ENCODE results near the gene PKMYT1.
A peak's percentile ranks its signal among the peaks of the same experiment; 100 is the strongest.

PKMYT1 gene

DNA sequence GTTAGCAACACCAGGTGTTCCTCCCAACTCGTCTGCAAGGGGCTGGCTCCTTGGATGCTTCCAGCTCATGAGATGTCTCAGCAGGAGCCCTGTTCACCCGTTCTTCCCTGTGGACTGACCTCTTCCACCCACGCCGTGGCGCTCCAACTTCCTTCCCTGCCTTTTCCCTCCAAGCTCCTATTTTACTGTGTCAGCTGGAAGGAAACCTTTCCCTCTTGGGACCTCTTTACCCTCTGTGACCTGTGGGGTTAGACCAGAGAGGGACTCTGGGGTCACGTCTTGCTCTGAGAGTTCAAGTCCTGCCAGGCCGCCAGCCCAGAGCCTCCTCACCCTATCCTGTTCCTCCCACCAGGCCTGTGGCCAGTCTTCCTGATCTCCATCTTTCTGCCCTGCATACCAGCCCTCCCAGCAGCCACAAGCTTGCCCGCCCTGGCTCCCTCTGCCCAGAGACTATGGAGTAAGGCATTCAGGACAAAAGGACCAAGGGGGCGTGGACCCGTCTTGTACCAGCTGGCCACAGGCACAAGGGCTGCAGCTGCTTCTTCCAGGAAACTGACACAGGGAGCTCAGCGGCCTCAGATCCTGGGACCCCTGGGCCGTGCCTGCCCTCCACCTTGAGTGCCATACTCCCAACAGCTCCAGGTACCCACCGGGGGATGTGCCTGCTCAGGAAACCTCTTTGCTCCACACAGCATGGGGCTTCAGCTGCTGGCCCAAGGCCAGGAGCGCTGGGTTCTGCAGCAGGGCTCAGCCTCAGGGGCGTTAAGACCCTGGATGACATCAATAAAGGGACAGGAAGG lies 8.1 kb downstream of the PKMYT1 start:
- no peak for DNase-seq

- no peak for DNase-seq
Observed at GRCh38 chr16:2971134-2971984, 8.9 kb downstream of the PKMYT1 start.

DNA sequence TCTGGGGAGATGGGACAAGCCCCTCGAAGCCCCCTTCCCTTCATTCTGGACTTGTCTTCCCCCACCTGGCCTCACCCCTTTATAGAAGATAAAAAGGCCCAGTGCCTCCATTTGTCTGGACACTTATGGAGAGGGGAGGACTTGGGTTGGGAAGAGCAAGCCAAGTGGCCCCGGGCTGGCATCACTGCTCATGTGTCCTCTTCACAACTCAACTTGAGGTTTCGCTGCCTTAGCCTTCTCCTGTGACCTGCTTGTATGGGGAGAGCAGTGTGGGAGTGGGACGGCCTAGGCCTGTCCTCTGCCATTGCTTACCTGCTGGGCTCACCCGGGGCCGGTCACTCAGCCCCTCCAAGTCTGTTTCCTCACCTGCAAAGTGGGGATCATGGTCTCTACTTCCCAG lies 9.7 kb downstream of the PKMYT1 start:
- DNase-seq: no peak

DNA sequence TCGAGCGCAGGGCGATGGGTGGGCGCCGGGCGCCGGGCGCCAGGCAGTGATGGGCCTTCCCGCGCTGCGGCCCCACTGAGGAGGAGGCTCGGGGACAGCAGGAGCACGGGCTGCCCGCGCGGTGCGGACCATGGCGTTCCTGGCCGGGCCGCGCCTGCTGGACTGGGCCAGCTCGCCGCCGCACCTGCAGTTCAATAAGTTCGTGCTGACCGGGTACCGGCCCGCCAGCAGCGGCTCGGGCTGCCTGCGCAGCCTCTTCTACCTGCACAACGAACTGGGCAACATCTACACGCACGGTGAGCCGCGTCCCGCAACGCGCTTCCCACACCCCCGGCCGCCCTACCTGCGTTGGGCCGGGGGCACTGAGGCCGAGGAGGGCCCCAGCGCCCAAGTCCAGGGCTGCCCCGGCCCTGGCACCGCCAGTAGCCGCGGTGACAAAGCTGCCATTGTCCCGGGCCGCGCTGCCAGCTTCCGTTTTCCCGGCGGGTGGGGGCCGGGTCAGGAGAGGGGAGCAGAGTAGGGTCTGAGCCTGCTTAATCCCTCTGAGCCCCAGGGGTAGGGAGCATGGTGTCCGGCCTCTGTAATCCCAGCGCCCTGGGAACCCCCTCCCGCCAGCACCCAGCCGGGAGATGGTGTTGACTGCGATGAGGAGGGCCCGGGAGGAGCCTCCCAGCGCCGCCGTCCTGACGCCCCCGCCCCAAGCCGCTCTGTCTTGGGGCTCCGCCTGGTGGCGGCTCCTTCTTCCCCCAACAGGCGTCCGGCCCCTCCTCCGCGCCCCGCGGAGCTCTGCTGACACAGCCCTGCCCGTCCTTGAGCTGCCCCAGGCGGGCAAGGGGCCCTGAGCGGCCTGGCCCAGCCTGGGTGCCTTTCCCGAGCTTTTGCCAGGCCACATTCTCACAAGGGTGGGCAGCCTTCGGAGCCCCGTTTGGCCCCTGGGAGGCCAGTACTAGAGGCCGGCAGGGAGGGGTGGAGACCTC lies 10.4 kb downstream of the PKMYT1 start:
- peak; percentile 65 for DNase-seq

GRCh38 chr16:2968738-2969544 lies 11.3 kb downstream of the PKMYT1 start, which contains the start of gene PAQR4:
Gene PAQR4, plus strand, starts transcription at chr16:2969348. Its CDS starts 327 bp downstream, at chr16:2969675.
- DNase-seq: peak; percentile 85

DNA sequence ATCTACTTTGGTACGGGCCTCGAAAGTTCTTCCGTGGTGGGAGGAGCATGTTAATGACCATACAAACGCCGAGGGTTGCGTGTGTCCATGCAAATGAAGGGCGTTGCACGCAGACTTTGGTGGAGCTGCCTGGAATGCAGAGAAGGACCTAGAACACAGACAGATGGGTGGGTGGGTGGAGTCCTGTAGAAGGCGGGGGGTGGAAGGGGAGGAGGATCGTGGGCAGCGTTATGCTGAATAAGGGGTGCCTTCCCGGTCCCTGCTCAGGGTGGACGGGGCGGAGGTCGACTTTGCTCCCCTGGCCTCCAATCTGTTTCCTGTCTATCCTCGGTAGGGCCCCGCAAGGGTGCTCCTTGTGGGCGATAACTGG lies 11.9 kb downstream of the PKMYT1 start:
- DNase-seq: no peak

DNA sequence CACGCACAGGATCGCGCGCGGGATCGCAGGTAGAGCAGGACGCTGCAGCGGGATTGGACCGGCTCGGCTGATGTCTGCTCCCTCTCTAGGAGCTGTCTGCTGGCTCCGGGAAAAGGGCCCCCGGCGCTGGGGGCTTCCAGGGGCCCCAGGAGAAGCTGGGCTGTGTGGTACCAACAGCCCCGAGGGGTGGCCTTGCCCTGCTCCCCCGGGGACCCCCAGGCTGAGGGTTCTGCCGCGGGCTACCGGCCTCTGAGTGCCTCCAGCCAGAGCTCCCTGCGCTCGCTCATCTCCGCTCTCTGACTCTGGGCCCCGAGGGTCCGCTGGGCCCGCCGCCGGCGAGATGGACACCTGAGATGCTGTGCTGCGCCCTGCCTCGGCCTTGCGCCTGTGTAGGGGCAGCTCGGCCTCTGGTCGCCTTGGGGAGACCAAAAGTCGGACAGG lies 12.5 kb downstream of the PKMYT1 start:
- DNase-seq: no peak

GRCh38 chr16:2967211-2967631 lies 13.0 kb downstream of the PKMYT1 start:
- DNase-seq: no peak

- no peak for DNase-seq
Observed at GRCh38 chr16:2966808-2967191, 13.4 kb downstream of the PKMYT1 start.

- no peak for DNase-seq
Observed at GRCh38 chr16:2966043-2966807, 14.0 kb downstream of the PKMYT1 start.

DNA sequence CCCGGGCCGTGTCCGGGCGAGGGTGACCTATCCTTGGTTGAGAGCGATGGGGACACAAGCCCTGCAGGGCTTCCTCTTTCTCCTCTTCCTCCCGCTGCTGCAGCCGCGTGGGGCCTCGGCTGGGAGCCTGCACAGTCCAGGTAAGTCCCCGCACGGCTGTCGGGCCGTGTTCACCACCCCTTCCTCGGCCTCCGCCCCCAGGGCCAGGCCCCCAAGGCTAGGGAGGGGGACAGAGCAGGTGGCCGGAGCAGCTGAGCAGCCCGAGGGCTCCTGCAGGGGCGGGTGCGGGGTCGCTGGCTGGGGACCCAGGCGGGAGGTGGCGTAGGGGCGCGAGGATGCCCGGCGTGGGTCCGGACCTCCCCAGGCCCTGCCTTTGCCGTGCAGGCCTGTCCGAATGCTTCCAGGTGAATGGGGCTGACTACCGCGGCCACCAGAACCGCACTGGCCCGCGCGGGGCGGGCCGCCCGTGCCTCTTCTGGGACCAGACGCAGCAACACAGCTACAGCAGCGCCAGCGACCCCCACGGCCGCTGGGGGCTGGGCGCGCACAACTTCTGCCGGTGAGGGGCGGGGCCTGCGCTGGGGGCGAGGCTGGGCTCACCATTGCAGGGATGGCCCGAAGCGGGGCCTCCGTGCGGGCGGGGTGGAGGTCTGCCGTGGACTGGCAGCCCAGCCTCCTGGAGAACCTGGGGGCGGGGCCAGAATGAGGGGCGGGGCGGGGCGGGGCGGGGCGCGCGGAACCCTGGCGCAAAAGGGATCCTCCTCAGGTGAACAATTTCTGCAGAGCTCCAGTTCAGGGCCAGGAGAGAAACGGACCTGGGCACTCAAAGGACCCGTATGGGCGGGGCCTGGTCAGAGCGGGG lies 15.5 kb downstream of the PKMYT1 start:
- DNase-seq: peak; percentile 85

- DNase-seq: peak; percentile 77
Observed at GRCh38 chr16:2963723-2964474, 16.3 kb downstream of the PKMYT1 start, which contains the start of gene KREMEN2. Gene KREMEN2, plus strand, starts transcription at chr16:2964275. Its CDS starts 246 bp downstream, at chr16:2964521.

- peak; percentile 18 for DNase-seq
Observed at GRCh38 chr16:2963074-2963722, 17.0 kb downstream of the PKMYT1 start.

DNA sequence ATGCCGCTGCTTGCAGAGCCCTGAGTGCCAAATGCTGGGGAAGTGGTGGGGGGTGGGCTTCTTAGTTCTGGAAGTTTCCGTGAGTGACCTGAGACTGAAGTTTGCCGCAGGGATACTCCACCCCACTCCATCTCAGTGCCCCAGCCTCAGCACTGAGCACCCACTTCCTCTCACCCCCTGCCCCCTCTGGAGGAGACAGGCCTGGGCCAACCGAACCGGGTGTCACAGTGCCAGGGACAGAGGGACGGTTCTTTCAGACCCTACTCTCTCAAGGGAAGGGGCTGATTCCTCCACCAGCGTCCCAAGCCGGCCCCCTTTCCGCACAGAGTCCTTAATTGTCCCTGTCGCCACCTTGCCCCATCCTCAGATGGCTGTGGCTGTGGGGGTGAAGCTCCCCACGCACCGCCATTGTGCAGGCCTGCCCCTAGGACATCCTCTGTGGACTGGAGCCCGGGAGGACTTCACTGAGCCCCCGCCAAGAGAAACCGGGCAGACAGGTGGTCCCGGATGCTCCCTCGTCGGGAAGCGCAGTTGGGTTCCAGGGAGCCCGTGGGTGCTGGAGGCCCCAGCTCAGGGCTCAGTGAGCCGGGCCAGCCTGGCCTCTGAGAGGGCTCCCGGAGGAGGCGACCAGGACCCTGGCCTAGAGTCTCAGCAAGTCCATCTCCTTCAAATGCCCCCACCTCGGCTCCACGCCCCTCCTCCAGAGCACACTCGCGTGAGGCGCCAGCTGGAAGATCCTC lies 17.7 kb downstream of the PKMYT1 start:
- DNase-seq: no peak

GRCh38 chr16:2960183-2961010 lies 19.8 kb downstream of the PKMYT1 start:
- DNase-seq: no peak

- DNase-seq: no peak
Observed at GRCh38 chr16:2959206-2959605, 21.0 kb downstream of the PKMYT1 start.

- DNase-seq: no peak
Observed at GRCh38 chr16:2956579-2956956, 23.7 kb downstream of the PKMYT1 start.

Data from NCI-H2227 treated with DMSO at 0.1 percent for 48 hours (cell line).